H1 (cell line): Measurements from ENCODE around the gene COBLL1. TPM values are rescaled to one million over a fixed set of nuclear protein-coding genes. Genes with fewer than 3 reads are reported as not detected.

Source experiments
- CTCF ChIA-PET: fragments of 300-600 bp; sonication (Branson Sonifier 250); formaldehyde crosslinking; loops from one replicate; lab custom pipeline; 2021; ENCODE audit not compliant: partially characterized antibody; lab: Charles Lee
- POLR2A ChIA-PET: fragments of 300-600 bp; sonication (Branson Sonifier 250); formaldehyde crosslinking; loops from one replicate; lab custom pipeline; 2021; ENCODE audit warnings: inconsistent platforms; ENCODE audit not compliant: partially characterized antibody; lab: Charles Lee
- DNase-seq, 2 experiments: peaks; one replicate each; pipeline versions ENCODE4 v3.0.0 to v3.0.0-alpha.2; 2010 to 2022; ENCODE audit warnings: low spot score in 2 of 2, low read depth in 1 of 2, mixed read lengths in 1 of 2
- FAIRE-seq: peaks from 2 replicates; lab custom pipeline; 2011; peaks lifted over from hg19 to GRCh38; lab: Jason Lieb, UNC
- H2AFZ ChIP-seq: 2 replicates; pipeline ENCODE4 v1.8.1; 2012; ENCODE audit warnings: low read length, inconsistent platforms
- H2AK5ac ChIP-seq: 2 replicates; pipeline ENCODE4 v1.6.1; 2013; ENCODE audit warnings: low read depth, low read length
- H2BK120ac ChIP-seq: replicated peaks from 2 replicates; pipeline ENCODE3; 2013; ENCODE audit warnings: low read depth, low read length, inconsistent platforms
- H2BK12ac ChIP-seq: 2 replicates; pipeline ENCODE4 v1.6.1; 2013; ENCODE audit warnings: low read depth, low read length
- H2BK15ac ChIP-seq: 2 replicates; pipeline ENCODE4 v1.6.1; 2013; ENCODE audit warnings: low read length
- H2BK20ac ChIP-seq: 2 replicates; pipeline ENCODE4 v1.6.1; 2013; ENCODE audit warnings: low read length
- H2BK5ac ChIP-seq: 2 replicates; pipeline ENCODE4 v1.6.1; 2013; ENCODE audit warnings: low read depth, low read length
- H3K14ac ChIP-seq: 2 replicates; pipeline ENCODE4 v1.6.1; 2013; ENCODE audit warnings: inconsistent platforms; ENCODE audit not compliant: insufficient read length
- H3K18ac ChIP-seq: 2 replicates; pipeline ENCODE4 v1.6.1; 2013; ENCODE audit warnings: low read length; ENCODE audit errors: extremely low read depth
- H3K23ac ChIP-seq: 2 replicates; pipeline ENCODE4 v1.6.1; 2013; ENCODE audit warnings: inconsistent platforms; ENCODE audit not compliant: insufficient read length
- H3K23me2 ChIP-seq: 2 replicates; pipeline ENCODE4 v1.6.1; 2013; ENCODE audit warnings: low read depth, low read length
- H3K27ac ChIP-seq: 2 replicates; pipeline ENCODE4 v1.6.1; 2011; ENCODE audit warnings: low read depth, low read length, inconsistent platforms
- H3K27me3 ChIP-seq, 4 experiments: replicated peaks in 1 of 4; 1 replicate in 1 of 4; 2 replicates in 3 of 4; pipeline versions ENCODE4 v1.6.1 to v1.8.1; 2011 to 2013; ENCODE audit warnings: low read length in 3 of 4, mild to moderate bottlenecking in 3 of 4, inconsistent platforms in 2 of 4, mixed read lengths in 2 of 4, moderate library complexity in 1 of 4; ENCODE audit not compliant: control insufficient read depth in 3 of 4, insufficient read depth in 3 of 4; ENCODE audit errors: extremely low read depth in 1 of 4
- H3K36me3 ChIP-seq, 4 experiments: 2 replicates each; pipeline versions ENCODE4 v1.6.1 to v1.8.1; 2011 to 2013; ENCODE audit warnings: mild to moderate bottlenecking in 4 of 4, low read length in 3 of 4, moderate library complexity in 2 of 4, control low read depth in 1 of 4, inconsistent platforms in 1 of 4; ENCODE audit not compliant: insufficient read depth in 4 of 4, control insufficient read depth in 2 of 4
- H3K4ac ChIP-seq: replicated peaks from 2 replicates; pipeline ENCODE3; 2013; ENCODE audit warnings: low read length, low read depth, mixed read lengths, inconsistent platforms; ENCODE audit not compliant: insufficient read length
- H3K4me1 ChIP-seq, 4 experiments: replicated peaks in 1 of 4; 1 replicate in 1 of 4; 2 replicates in 3 of 4; pipeline versions ENCODE4 v1.6.1 to v1.8.1; 2011 to 2013; ENCODE audit warnings: low read length in 3 of 4, inconsistent platforms in 2 of 4, mixed read lengths in 1 of 4; ENCODE audit not compliant: insufficient read depth in 4 of 4, control insufficient read depth in 3 of 4
- H3K4me2 ChIP-seq, 2 experiments: 2 replicates each; pipeline versions ENCODE4 v1.6.1 to v1.8.1; 2011 to 2013; ENCODE audit warnings: low read depth in 2 of 2, low read length in 2 of 2, control low read depth in 1 of 2, inconsistent platforms in 1 of 2, mild to moderate bottlenecking in 1 of 2; ENCODE audit not compliant: insufficient read depth in 1 of 2
- H3K4me3 ChIP-seq, 4 experiments: fragments of 200-600, 300-600 bp in 1 of 4; sonication (generic), shearing (Covaris generic), sonication (Bioruptor Twin) in 1 of 4; 2 replicates each; pipeline versions ENCODE4 v1.5.1 to v1.8.1; 2011 to 2016; ENCODE audit warnings: low read length in 4 of 4, low read depth in 3 of 4, control low read depth in 2 of 4, inconsistent platforms in 2 of 4, mild to moderate bottlenecking in 2 of 4, mixed read lengths in 1 of 4, moderate library complexity in 1 of 4; ENCODE audit not compliant: insufficient read depth in 2 of 4; ENCODE audit errors: extremely low read depth in 1 of 4
- H3K56ac ChIP-seq: replicated peaks from 2 replicates; pipeline ENCODE3; 2013; ENCODE audit warnings: low read depth, mild to moderate bottlenecking, mixed read lengths, low read length, inconsistent platforms; ENCODE audit not compliant: insufficient read length
- H3K79me1 ChIP-seq: 2 replicates; pipeline ENCODE4 v1.6.1; 2013; ENCODE audit warnings: low read depth, low read length, control low read depth
- H3K79me2 ChIP-seq, 2 experiments: 2 replicates each; pipeline versions ENCODE4 v1.6.1 to v1.8.1; 2012 to 2013; ENCODE audit warnings: low read length in 2 of 2, mild to moderate bottlenecking in 2 of 2, inconsistent platforms in 1 of 2; ENCODE audit not compliant: insufficient read depth in 2 of 2, control insufficient read depth in 1 of 2
- H3K9ac ChIP-seq, 4 experiments: replicated peaks in 1 of 4; 1 replicate in 1 of 4; 2 replicates in 3 of 4; pipeline versions ENCODE4 v1.6.1 to v1.8.1; 2011 to 2013; ENCODE audit warnings: low read depth in 3 of 4, low read length in 3 of 4, control low read depth in 2 of 4, mild to moderate bottlenecking in 2 of 4, moderate library complexity in 2 of 4, inconsistent platforms in 1 of 4; ENCODE audit errors: extremely low read depth in 1 of 4
- H3K9me3 ChIP-seq, 2 experiments: 2 replicates each; pipeline versions ENCODE4 v1.6.1 to v1.8.1; 2012 to 2013; ENCODE audit warnings: mild to moderate bottlenecking in 2 of 2, moderate library complexity in 2 of 2, control low read depth in 1 of 2, inconsistent platforms in 1 of 2, low read depth in 1 of 2, low read length in 1 of 2, mixed read lengths in 1 of 2; ENCODE audit not compliant: insufficient read depth in 2 of 2
- H4K20me1 ChIP-seq, 2 experiments: replicated peaks in 1 of 2; 2 replicates each; pipeline versions ENCODE3 to v1.8.1; 2011 to 2013; ENCODE audit warnings: inconsistent platforms in 2 of 2, low read length in 2 of 2, mild to moderate bottlenecking in 1 of 2; ENCODE audit not compliant: insufficient read depth in 2 of 2, control insufficient read depth in 1 of 2
- H4K5ac ChIP-seq: 2 replicates; pipeline ENCODE4 v1.6.1; 2013; ENCODE audit warnings: low read length, low read depth, mixed read lengths, inconsistent platforms; ENCODE audit not compliant: insufficient read length
- H4K8ac ChIP-seq: 2 replicates; pipeline ENCODE4 v1.8.0; 2013; ENCODE audit warnings: mild to moderate bottlenecking, moderate library complexity, low read length, inconsistent platforms; ENCODE audit not compliant: insufficient read depth; ENCODE audit errors: extremely low read depth
- H4K91ac ChIP-seq: replicated peaks from 2 replicates; pipeline ENCODE3; 2013; ENCODE audit warnings: low read length, mixed read lengths, inconsistent platforms; ENCODE audit not compliant: insufficient read length
- PHF8 ChIP-seq: fragments of 200-600 bp; sonication (generic); conservative IDR thresholded peaks from 2 replicates; pipeline ENCODE4 v1.7.1; 2012; ENCODE audit warnings: low read depth, mild to moderate bottlenecking, inconsistent platforms, low read length, moderate library complexity
- WGBS, 2 experiments: shearing (Covaris generic) in 1 of 2; methylation state at CpG; one replicate each; pipeline versions ENCODE4 v1.1.6 to v1.1.7; 2013 to 2015; ENCODE audit warnings: low lambda C conversion rate in 2 of 2, mixed read lengths in 2 of 2, inconsistent platforms in 1 of 2, low coverage in 1 of 2, missing lambda C conversion rate in 1 of 2; ENCODE audit not compliant: insufficient replicate concordance in 2 of 2, insufficient coverage in 1 of 2, insufficient read length in 1 of 2; ENCODE audit errors: extremely low coverage in 1 of 2, missing lambda C conversion rate in 1 of 2; 5-methylcytosine and 5-hydroxymethylcytosine counted together
- polyA plus RNA-seq, 7 experiments: library from polyadenylated mRNA; depleted of rRNA in 3 of 7; stranded (reverse) in 5 of 7; unstranded in 2 of 7; fragments of >200 nt in 5 of 7; fragments of 200-250 nt in 2 of 7; gene quantifications; 1 replicate in 5 of 7; 2 replicates in 1 of 7; 4 replicates in 1 of 7; pipeline versions ENCODE4 v1.2.1 to v1.2.3, GENCODE V29; 2011 to 2013; ENCODE audit warnings: missing spikeins in 2 of 7, mixed read lengths in 2 of 7
- total RNA-seq: library from RNA; stranded (reverse); fragmentation: NEBNext Ultra II Directional; extraction: Animal tissue kit (Norgen Biotek cat#: 25700); gene quantifications from 2 replicates; pipeline ENCODE4 v1.2.1, GENCODE V29; 2021

The COBLL1 gene
- total and polyA plus RNA-seq, 2 of the 8 experiments (the other 6 are each of a cell fraction or from before 2014, with no cell fraction given) = 2.2 to 6.2 TPM

DNA sequence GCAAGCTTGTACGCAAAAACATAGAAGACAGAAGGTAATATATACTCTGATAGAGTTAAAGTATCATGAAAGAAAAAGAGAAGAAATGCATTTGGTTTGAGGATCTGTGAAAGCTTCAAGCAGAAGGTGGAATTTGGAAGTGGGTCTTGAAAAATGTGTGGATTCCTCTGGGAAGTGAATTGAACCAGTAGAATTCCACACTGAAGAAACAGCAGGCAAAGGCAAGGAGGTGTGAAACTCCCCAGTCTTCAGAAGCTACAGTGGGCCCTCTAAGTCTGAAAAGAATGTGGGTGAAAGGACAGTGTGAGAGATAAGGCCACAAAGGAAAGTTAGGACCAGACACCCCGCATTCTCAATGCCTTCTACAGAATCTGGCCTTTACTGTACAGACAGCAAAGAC lies 25.6 kb downstream of the COBLL1 start:
- H2BK120ac ChIP-seq = no peak overlapping the region
- no peak overlapping the region for H3K18ac ChIP-seq
- no peak overlapping the region for H4K5ac ChIP-seq
- CTCF ChIA-PET = interaction anchor here (0.6 kb wide), 1 partner anchor 585 kb away, joined by 3 read pairs; no protein-coding TSS in a partner anchor
- H2BK5ac ChIP-seq = no peak overlapping the region
- H3K36me3 ChIP-seq = no peaks in the 10 kb centered on the region
- FAIRE-seq = no peak
- POLR2A ChIA-PET = no interaction called here
- no peak for TF ChIP-seq PHF8
- no peak overlapping the region for H3K4ac ChIP-seq
- H3K4me3 ChIP-seq = no peak overlapping the region
- no peaks in the 10 kb centered on the region for H4K20me1 ChIP-seq
- H2AK5ac ChIP-seq = no peak overlapping the region
- H3K9me3 ChIP-seq = no peaks in the 10 kb centered on the region
- H4K91ac ChIP-seq = no peak overlapping the region
- no peak overlapping the region for H3K4me2 ChIP-seq
- H3K9ac ChIP-seq = no peak overlapping the region
- no peaks in the 10 kb centered on the region for H3K79me1 ChIP-seq
- H2BK12ac ChIP-seq = no peak overlapping the region
- H2BK15ac ChIP-seq = no peak overlapping the region
- H4K8ac ChIP-seq = no peak overlapping the region
- H3K14ac ChIP-seq = no peak overlapping the region
- no peak overlapping the region for H3K27ac ChIP-seq
- no peaks in the 10 kb centered on the region for H3K27me3 ChIP-seq
- no peak overlapping the region for H2AFZ ChIP-seq
- H3K56ac ChIP-seq = no peak overlapping the region
- no peak overlapping the region for H3K23ac ChIP-seq
- 90% methylated on average over 2 of the region's 2 CpGs; no CpG with 5 or more reads in 1 of the 2 experiments for WGBS, 2 experiments
- no peaks in the 10 kb centered on the region for H3K79me2 ChIP-seq
- no peak for DNase-seq
- H2BK20ac ChIP-seq = no peak overlapping the region
- no peaks in the 10 kb centered on the region for H3K23me2 ChIP-seq
- no peaks in the 10 kb centered on the region for H3K4me1 ChIP-seq
